Measurements from ENCODE around the gene RTBDN. TPM values are rescaled to one million over a fixed set of nuclear protein-coding genes. Genes with fewer than 3 reads are reported as not detected.
A peak's percentile ranks its signal among the peaks of the same experiment; 100 is the strongest.

RTBDN gene
- total RNA-seq, 4 donors from 2014 or later = not detected

DNA sequence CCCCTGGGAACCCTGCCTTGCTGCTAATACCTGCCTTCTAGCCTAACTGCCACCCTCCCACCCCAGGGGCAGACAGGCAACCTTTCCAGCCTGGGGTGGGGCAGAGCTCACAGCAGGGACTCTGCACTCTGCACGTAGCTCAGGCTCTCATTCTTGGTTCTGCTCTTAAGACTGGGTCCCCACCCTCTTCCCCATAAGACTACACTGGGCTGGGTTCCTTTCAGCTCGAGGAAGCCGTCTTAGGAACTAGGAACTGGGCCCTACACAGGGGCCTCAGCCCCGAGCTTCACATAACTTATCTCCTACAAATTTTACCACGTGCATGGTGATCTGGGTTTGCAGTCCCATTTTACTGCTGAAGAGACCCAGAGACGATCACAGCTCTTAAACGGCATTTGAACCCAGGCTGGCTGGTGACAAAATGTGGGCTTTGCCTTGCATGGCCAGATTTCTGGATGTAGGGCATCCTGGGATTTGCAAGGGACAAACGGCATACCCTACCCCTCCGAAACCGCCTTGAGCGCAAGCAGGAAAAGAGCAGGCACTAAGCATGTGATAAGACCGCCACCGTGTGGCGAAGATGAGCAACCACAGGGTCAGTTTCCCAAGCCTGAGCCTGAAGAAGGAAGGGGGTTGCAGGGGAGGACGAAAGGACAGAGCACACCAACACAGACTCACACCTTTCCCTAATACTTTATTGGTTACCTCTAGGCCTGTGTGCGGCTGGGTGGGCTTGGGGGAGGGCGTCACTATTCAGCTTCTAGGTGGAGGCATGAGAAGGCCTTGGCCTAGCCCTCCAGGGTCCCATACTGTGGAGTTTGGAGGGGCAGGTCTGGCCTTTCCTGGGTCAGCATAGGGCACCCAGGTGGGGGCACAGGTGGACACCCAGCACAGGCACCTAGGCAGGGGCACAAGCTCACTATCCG is 38.0 kb downstream of the RTBDN start:
- Histone ChIP-seq H3K9me3 (no peaks in the 10 kb centered on the region), H3K27ac (peak overlapping the region; percentile 12 to 49), H3K27me3 (no peaks in the 10 kb centered on the region), H3K36me3 (no peaks in the 10 kb centered on the region), H3K4me1 (peaks cover 0 to 8% of the 10 kb centered on the region in 2 donors), H3K4me3 (no peak overlapping the region)
- intact Hi-C loops (cut with DNase I; ENCODE audit: low total_unique reads) = no loop called here
- DNase-seq = peak; percentile 75 to 77
- peak; percentile 94 to 99 (median 97) for TF ChIP-seq CTCF (IDR thresholded peaks at IDR 0.05)
- no peak for TF ChIP-seq POLR2A (IDR thresholded peaks at IDR 0.05)

- intact Hi-C loops (cut with DNase I; ENCODE audit: low total_unique reads) = no loop called here
- Histone ChIP-seq H3K27me3 (no peaks in the 10 kb centered on the region), H3K4me3 (no peak overlapping the region), H3K36me3 (no peaks in the 10 kb centered on the region), H3K27ac (no peak overlapping the region), H3K9me3 (no peaks in the 10 kb centered on the region), H3K4me1 (no peaks in the 10 kb centered on the region)
- TF ChIP-seq POLR2A (IDR thresholded peaks at IDR 0.05) (no peak), CTCF (IDR thresholded peaks at IDR 0.05) (no peak)
- DNase-seq = peak in 1 of 2 donors; percentile 19
These were observed 39.4 kb downstream of the RTBDN start for GRCh38 chr19:12794971-12795381.

- Histone ChIP-seq H3K4me1 (no peaks in the 10 kb centered on the region), H3K4me3 (peak overlapping the region; percentile 84 to 87), H3K9me3 (no peaks in the 10 kb centered on the region), H3K27me3 (no peaks in the 10 kb centered on the region), H3K36me3 (no peaks in the 10 kb centered on the region), H3K27ac (peak overlapping the region; percentile 98 to 100)
- intact Hi-C loops (cut with DNase I; ENCODE audit: low total_unique reads) = no loop called here
- no peak for DNase-seq
- TF ChIP-seq POLR2A (IDR thresholded peaks at IDR 0.05) = no peak
These were observed 40.0 kb downstream of the RTBDN start for GRCh38 chr19:12794196-12794941.

DNA sequence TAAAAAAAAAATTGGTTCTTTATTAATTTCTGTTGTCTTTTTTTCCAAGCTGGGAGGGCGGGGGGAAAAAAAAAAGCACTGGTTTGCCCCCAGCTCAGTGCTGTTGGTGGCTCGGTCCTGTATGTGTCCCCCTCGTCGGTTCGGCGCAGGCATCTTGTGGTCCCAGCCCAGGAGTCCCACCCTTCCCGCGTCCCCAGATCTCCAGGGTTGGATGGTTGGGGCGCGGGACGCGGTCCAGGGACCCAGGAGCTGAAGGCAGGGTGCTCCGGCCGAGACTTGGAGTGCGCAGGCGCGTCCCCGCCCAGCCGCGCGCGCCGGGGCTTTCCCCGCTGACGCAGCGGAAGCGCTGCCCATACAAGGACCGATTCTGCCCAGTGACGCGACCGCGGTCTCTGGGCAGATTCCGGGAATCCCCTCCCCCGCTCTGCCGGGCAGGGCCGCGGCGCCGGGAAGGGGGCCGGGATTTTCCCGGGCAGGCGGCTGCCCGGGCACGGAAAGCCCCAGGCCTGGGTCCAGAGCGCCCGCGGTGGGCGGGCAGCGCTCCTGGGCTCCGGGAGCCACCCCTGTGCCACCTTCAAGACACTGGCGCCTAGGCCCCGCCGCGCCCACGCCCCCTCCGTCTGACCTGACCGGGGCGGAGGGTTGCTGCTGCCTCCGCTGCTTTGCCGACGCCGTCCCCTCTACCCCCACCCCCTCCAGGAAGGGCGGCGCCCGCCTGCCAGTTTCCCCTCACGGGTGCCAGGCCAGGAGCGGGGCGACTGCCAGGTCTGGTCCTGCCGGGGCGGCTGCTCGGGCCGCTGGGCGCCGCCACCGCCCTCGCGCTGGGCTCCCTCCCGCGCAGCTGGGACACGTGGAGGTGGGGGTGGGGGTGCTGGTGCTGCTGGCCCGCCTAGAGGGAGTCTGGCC is 40.8 kb downstream of the RTBDN start:
- intact Hi-C loops (cut with DNase I; ENCODE audit: low total_unique reads) = loop anchor here (2.0 kb wide), 1 partner anchor 17 kb away; no protein-coding TSS in a partner anchor
- Histone ChIP-seq H3K36me3 (no peaks in the 10 kb centered on the region), H3K9me3 (no peaks in the 10 kb centered on the region), H3K27ac (peak overlapping the region; percentile 98 to 100), H3K4me1 (peaks cover 0 to 1% of the 10 kb centered on the region in 2 donors), H3K27me3 (no peaks in the 10 kb centered on the region), H3K4me3 (peak overlapping the region; percentile 84 to 87)
- TF ChIP-seq CTCF (IDR thresholded peaks at IDR 0.05) (no peak), POLR2A (IDR thresholded peaks at IDR 0.05) (peak; percentile 67 to 87)
- DNase-seq = peak; percentile 90 to 95

GRCh38 chr19:12792853-12793289 is 41.5 kb downstream of the RTBDN start:
- peak overlapping the region; percentile 84 to 87 for H3K4me3 ChIP-seq
- no peaks in the 10 kb centered on the region for H3K9me3 ChIP-seq
- H3K36me3 ChIP-seq = no peaks in the 10 kb centered on the region
- no peak for TF ChIP-seq CTCF (IDR thresholded peaks at IDR 0.05)
- no peak for TF ChIP-seq POLR2A (IDR thresholded peaks at IDR 0.05)
- H3K4me1 ChIP-seq = peaks cover 0 to 8% of the 10 kb centered on the region in 2 donors
- no peaks in the 10 kb centered on the region for H3K27me3 ChIP-seq
- intact Hi-C loops (cut with DNase I; ENCODE audit: low total_unique reads) = loop anchor here (2.0 kb wide), 1 partner anchor 16 kb away; no protein-coding TSS in a partner anchor
- H3K27ac ChIP-seq = peak overlapping the region; percentile 98 to 100
- no peak for DNase-seq
